Heart left ventricle (tissue), 16 donors: ENCODE measurements around the gene CYP2F1. TPM values are rescaled to one million over a fixed set of nuclear protein-coding genes. Genes with fewer than 3 reads are reported as not detected.
A peak's percentile ranks its signal among the peaks of the same experiment; 100 is the strongest.
"Not testable (repeated sequence)": the region's sequence is repeated elsewhere in the genome, so short reads cannot be mapped to it uniquely, and the experiment has no call there.

Experiments
- ATAC-seq, 4 donors: fragments of 200-7000 bp; cut with Tn5 transposase; one replicate each; pipeline ENCODE4 v1.9.1; 2020 to 2022; ENCODE audit warnings: moderate library complexity in 4 of 4, mild to moderate bottlenecking in 3 of 4, moderate number of reproducible peaks in 1 of 4
- DNase-seq, 5 donors: peaks; one replicate each; pipeline ENCODE4 v3.0.0-alpha.2; 2020
- H3K27ac ChIP-seq, 12 donors: fragments of 200-600 bp; sonication (generic) in 4 of 12; one replicate each; pipeline versions ENCODE4 v1.5.0 to v1.8.0; 2016 to 2022; ENCODE audit warnings: mild to moderate bottlenecking in 2 of 12
- H3K27me3 ChIP-seq, 9 donors: fragments of 200-600 bp; sonication (generic) in 2 of 9; one replicate each; pipeline versions ENCODE4 v1.5.1 to v1.8.0; 2016 to 2022; ENCODE audit warnings: mild to moderate bottlenecking in 3 of 9
- H3K36me3 ChIP-seq, 9 donors: fragments of 200-600 bp; sonication (generic) in 2 of 9; one replicate each; pipeline versions ENCODE4 v1.5.0 to v1.8.0; 2018 to 2022; ENCODE audit warnings: mild to moderate bottlenecking in 2 of 9
- H3K4me1 ChIP-seq, 12 donors: fragments of 200-600 bp; sonication (generic) in 4 of 12; one replicate each; pipeline versions ENCODE4 v1.5.0 to v1.8.0; 2016 to 2022; ENCODE audit warnings: mild to moderate bottlenecking in 3 of 12
- H3K4me3 ChIP-seq, 12 donors: fragments of 200-600 bp; sonication (generic) in 4 of 12; one replicate each; pipeline versions ENCODE4 v1.5.0 to v1.8.0; 2017 to 2022; ENCODE audit warnings: mild to moderate bottlenecking in 9 of 12, moderate library complexity in 4 of 12
- H3K9me3 ChIP-seq, 12 donors: fragments of 200-600 bp; sonication (generic) in 4 of 12; one replicate each; pipeline versions ENCODE4 v1.5.0 to v1.8.0; 2016 to 2022; ENCODE audit warnings: mild to moderate bottlenecking in 1 of 12
- CTCF ChIP-seq, 12 donors: fragments of 200-600 bp; sonication (generic) in 4 of 12; IDR thresholded peaks; one replicate each; pipeline versions ENCODE4 v1.5.0 to v1.8.0; 2018 to 2022; ENCODE audit warnings: antibody characterized with exemption in 12 of 12, mild to moderate bottlenecking in 5 of 12
- POLR2A ChIP-seq, 2 donors: fragments of 450-650 bp; IDR thresholded peaks; one replicate each; pipeline ENCODE4 v1.6.1; 2017; ENCODE audit warnings: antibody characterized with exemption in 2 of 2, mild to moderate bottlenecking in 2 of 2, moderate library complexity in 2 of 2
- WGBS, 4 donors: extraction: QIAGEN DNeasy Blood & Tissue Kit in 2 of 4; methylation state at CpG; one replicate each; pipeline versions ENCODE4 v1.1.5 to v1.1.7; 2013 to 2018; 5-methylcytosine and 5-hydroxymethylcytosine counted together
- intact Hi-C, 10 donors: fragments of 100-400 bp; cut with DNase I; formaldehyde crosslinking; loops; one replicate each; pipeline versions ENCODE4 v1.11.1 to v1.14.2; 2022
- polyA plus RNA-seq, 2 donors: library from polyadenylated mRNA; stranded (reverse); fragments of 200-250 nt; gene quantifications; one replicate each; pipeline ENCODE4 v1.2.3, GENCODE V29; 2013
- total RNA-seq, 9 donors: library from RNA; depleted of rRNA in 2 of 9; stranded (reverse); fragments of >200 nt in 2 of 9; fragmentation: NEBNext Ultra II Directional in 3 of 9; extraction: Animal tissue kit (Norgen Biotek cat#: 25700) in 3 of 9; gene quantifications; one replicate each; pipeline versions ENCODE4 v1.1.0 to v1.2.4, GENCODE V29; 2016 to 2023
- donor health status: ischemic (EF 13 %, LVEDD 7.1; RV severe dilation, severe dysfunction).
- donor health status: healthy with polysubstance abuse.
- donor health status: DM: no; HTN: yes; CAD: no.
- donor health status: DM: no; HTN: no; CAD: no.
- donor health status: ischemic (EF 25% LVEDD 6.9; RV normal size, moderate dysfunction).
- donor health status: ischemic (EF 25% LVEDD 5.7; RV mildly dilated, moderate dysfunction).
- donor health status: healthy.
- donor health status: DM: yes; HTN: yes; CAD: no.
- donor health status: ischemic (EF 35%, LVEDD 5.7; RV mildly dilated, moderate dysfunction).
- donor health status: nonischemic (EF 11% LVEDD 7.7; RV severe dilation, severe dysfunction).
- donor health status: DM: yes; HTN: yes; CAD: no.
- donor health status: PGD.
- donor health status: ischemic (EF 29% LVEDD 5.4; RV normal size, mild dysfunction).
- donor health status: nonischemic (EF 23%, LVEDD 6.1; RV moderate dilation, normal function).

The CYP2F1 gene
- total and polyA plus RNA-seq, 11 donors: not detected

DNA sequence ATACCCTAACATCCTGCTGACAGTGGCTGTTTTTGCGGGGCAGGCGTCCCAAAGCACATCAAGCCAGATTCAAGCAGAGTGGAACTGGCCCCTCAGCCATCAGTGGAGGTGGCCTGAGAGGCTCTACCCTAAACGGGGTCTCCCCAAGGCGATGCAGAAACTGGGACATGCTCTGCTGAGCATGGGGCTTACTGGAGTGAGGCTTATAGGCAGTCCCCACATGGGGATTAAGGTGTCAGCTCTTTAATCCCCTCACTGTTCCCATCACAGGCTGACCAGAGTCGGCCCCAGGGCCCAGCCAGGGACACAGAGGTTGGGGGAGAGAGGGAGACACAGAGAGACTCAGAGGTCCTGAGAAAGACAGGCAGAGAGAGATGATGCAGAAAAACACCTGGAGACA is 17.0 kb downstream of the CYP2F1 start:
- Histone ChIP-seq H3K9me3 (no peaks in the 10 kb centered on the region), H3K27me3 (no peaks in the 10 kb centered on the region), H3K4me1 (peaks cover 0 to 16% (median 3%) of the 10 kb centered on the region in 12 donors), H3K27ac (no peak overlapping the region), H3K36me3 (no peaks in the 10 kb centered on the region), H3K4me3 (no peak overlapping the region)
- WGBS, 4 donors: 68 to 84% (median 80%) methylated on average over 5 of the region's 5 CpGs
- TF ChIP-seq POLR2A (IDR thresholded peaks at IDR 0.05) (no peak), CTCF (IDR thresholded peaks at IDR 0.05) (no peak)
- intact Hi-C loops: loop anchor here in 1 of 10 donors (10.0 kb wide), 1 partner anchor 174 kb away; no protein-coding TSS in a partner anchor
- DNase-seq (no peak), ATAC-seq (no peak)

DNA sequence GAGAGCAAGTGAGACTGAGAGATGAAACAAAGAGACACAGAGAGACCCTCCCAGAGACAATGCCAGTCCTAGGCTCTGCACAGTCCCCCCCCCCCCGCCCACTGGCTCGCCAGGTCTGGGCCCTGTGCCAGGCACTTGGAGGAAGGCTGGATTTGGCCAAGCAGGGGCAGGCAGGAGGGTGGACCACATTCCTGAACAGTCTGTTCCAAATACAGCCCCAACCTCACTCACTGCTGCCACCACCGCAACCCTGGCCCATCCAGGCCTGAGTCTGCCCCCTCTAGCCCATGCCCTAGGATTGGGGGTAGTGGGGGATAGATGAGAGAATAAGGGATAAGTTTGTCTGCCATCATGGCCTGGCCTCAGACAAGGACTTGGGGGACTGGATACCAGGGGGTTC is 19.0 kb downstream of the CYP2F1 start:
- ATAC-seq (peak in 1 of 4 donors; percentile 18), DNase-seq (peak in 1 of 5 donors; percentile 31)
- Histone ChIP-seq H3K27me3 (no peaks in the 10 kb centered on the region), H3K4me3 (no peak overlapping the region), H3K27ac (no peak overlapping the region), H3K4me1 (peaks cover 0 to 13% (median under 1%) of the 10 kb centered on the region in 12 donors), H3K36me3 (no peaks in the 10 kb centered on the region), H3K9me3 (no peaks in the 10 kb centered on the region)
- intact Hi-C loops: loop anchor here in 1 of 10 donors (10.0 kb wide), 1 partner anchor 172 kb away; no protein-coding TSS in a partner anchor
- WGBS, 4 donors: 5 to 31% (median 18%) methylated on average over 2 to 3 of the region's 3 CpGs
- no peak for TF ChIP-seq POLR2A (IDR thresholded peaks at IDR 0.05)
- TF ChIP-seq CTCF (IDR thresholded peaks at IDR 0.05): no peak

- Histone ChIP-seq H3K27ac (no peak overlapping the region), H3K27me3 (no peaks in the 10 kb centered on the region), H3K4me1 (peaks cover 0 to 11% (median 0%) of the 10 kb centered on the region in 12 donors), H3K36me3 (no peaks in the 10 kb centered on the region), H3K9me3 (no peaks in the 10 kb centered on the region), H3K4me3 (no peak overlapping the region)
- DNase-seq: no peak
- no peak for TF ChIP-seq POLR2A (IDR thresholded peaks at IDR 0.05)
- TF ChIP-seq CTCF (IDR thresholded peaks at IDR 0.05): no peak
- intact Hi-C loops: loop anchor here in 1 of 10 donors (10.0 kb wide), 1 partner anchor 170 kb away; no protein-coding TSS in a partner anchor
- ATAC-seq: no peak
- WGBS, 4 donors: 85 to 96% (median 87%) methylated on average over 19 to 20 of the region's 20 CpGs
These were observed 20.4 kb downstream of the CYP2F1 start for GRCh38 chr19:41134616-41135015.

DNA sequence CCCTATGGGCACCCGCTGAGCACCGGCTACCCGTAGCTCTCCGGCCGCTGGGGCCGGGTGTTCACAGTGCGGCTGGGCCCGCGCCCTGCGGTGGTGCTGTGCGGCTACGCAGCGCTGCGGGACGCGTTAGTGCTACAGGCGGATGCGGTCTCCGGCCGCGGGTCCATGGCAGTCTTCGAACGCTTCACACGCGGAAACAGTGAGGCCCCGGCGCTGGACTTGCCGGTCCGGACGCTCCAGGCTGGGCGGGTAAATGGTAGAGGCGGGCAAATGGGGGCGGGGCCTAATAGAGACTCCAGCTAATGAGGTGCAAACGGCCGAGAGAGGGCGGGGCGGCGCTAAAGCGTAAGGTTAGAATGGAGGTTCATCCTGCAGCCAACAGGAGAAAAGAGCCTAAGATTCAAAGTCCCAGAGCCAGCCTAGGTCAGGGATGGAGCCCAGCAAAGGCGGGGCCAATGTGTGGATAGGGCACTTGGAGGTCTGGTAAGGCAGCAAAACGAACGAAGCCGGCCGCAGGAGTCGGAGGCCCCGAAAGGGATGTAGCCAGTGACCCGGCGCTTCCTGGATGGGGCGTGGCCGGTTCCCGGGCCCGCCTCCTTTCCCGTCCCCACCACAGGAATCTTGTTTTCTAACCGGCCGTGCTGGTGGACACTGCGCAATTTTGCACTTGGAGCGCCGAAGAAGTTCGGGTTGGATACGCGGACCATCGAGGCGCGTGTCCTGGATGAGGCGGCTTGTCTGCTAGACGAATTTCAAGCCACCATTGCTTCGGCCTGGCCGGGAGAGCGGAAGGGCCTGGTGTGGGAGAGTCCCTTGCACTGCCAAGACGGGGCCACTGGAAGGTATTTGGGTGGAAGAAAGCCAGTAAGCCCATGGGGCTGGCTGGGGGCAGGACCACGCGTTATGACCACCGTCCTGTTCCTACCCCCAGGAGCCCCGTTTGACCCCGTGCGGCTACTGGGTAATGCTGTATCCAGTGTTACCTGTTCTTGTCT is 21.5 kb downstream of the CYP2F1 start:
- DNase-seq (peak; percentile 43 to 82 (median 62)), ATAC-seq (peak; percentile 94 to 99 (median 98))
- Histone ChIP-seq H3K4me1 (peaks cover 0 to 11% (median 0%) of the 10 kb centered on the region in 12 donors), H3K27ac (peak overlapping the region in 4 of 12 donors; percentile 11 to 76 (median 35)), H3K4me3 (peak overlapping the region in 10 of 12 donors; percentile 28 to 64 (median 55))
- intact Hi-C loops: loop anchor here in 1 of 10 donors (10.0 kb wide), 1 partner anchor 169 kb away; no protein-coding TSS in a partner anchor
- WGBS, 4 donors: 11 to 27% (median 12%) methylated on average over 31 to 73 of the region's 76 CpGs
- H3K9me3 ChIP-seq, H3K27me3 ChIP-seq, H3K36me3 ChIP-seq: not testable (repeated sequence)
- TF ChIP-seq CTCF (IDR thresholded peaks at IDR 0.05): peak in 1 of 12 donors; percentile 12
